Transverse colon (tissue), 4 donors: ENCODE data around the gene MEST. TPM values are rescaled to one million over a fixed set of nuclear protein-coding genes. Genes with fewer than 3 reads are reported as not detected.
"Not testable (repeated sequence)": the region's sequence is repeated elsewhere in the genome, so short reads cannot be mapped to it uniquely, and the experiment has no call there.

ENCODE experiments used
- DNase-seq: peaks from one replicate; pipeline ENCODE4 v3.0.0-alpha.2; 2019
- H3K27ac ChIP-seq, 4 donors: fragments of 200-600 bp; sonication (generic); 2 replicates each; pipeline ENCODE4 v1.5.1; 2016 to 2018; ENCODE audit warnings: inconsistent platforms in 4 of 4
- H3K27me3 ChIP-seq: fragments of 200-600 bp; sonication (generic); 2 replicates; pipeline ENCODE4 v1.5.1; 2017; ENCODE audit warnings: inconsistent platforms
- H3K36me3 ChIP-seq, 4 donors: fragments of 200-600 bp; sonication (generic); 2 replicates each; pipeline ENCODE4 v1.5.1; 2017 to 2019; ENCODE audit warnings: inconsistent platforms in 4 of 4
- H3K4me1 ChIP-seq, 4 donors: fragments of 200-600 bp; sonication (generic); 2 replicates each; pipeline ENCODE4 v1.5.1; 2017 to 2020; ENCODE audit warnings: inconsistent platforms in 4 of 4
- H3K4me3 ChIP-seq, 4 donors: fragments of 200-600 bp; sonication (generic); 1 replicate in 1 of 4; 2 replicates in 3 of 4; pipeline versions ENCODE4 v1.5.1 to v1.6.1; 2017 to 2019; ENCODE audit warnings: inconsistent platforms in 4 of 4
- H3K9me3 ChIP-seq, 2 donors: fragments of 200-600 bp; sonication (generic); 2 replicates each; pipeline ENCODE4 v1.5.1; 2017 to 2019; ENCODE audit warnings: inconsistent platforms in 2 of 2
- CTCF ChIP-seq, 5 experiments: fragments of 200-600 bp in 3 of 5; fragments of 450-650 bp in 2 of 5; sonication (generic) in 3 of 5; IDR thresholded peaks; 1 replicate in 2 of 5; 2 replicates in 3 of 5; pipeline ENCODE4 v1.5.1; 2016 to 2017; ENCODE audit warnings: antibody characterized with exemption in 5 of 5, inconsistent platforms in 3 of 5, mild to moderate bottlenecking in 2 of 5, moderate library complexity in 1 of 5
- EP300 ChIP-seq: sonication (generic); formaldehyde crosslinking; IDR thresholded peaks from one replicate; pipeline ENCODE4 v1.6.1; 2017; ENCODE audit warnings: antibody characterized with exemption, low read depth
- POLR2A ChIP-seq: fragments of 450-650 bp; IDR thresholded peaks from one replicate; pipeline ENCODE4 v1.6.1; 2016; ENCODE audit warnings: antibody characterized with exemption, mild to moderate bottlenecking, moderate library complexity
- POLR2AphosphoS5 ChIP-seq, 3 donors: sonication (generic); formaldehyde crosslinking; IDR thresholded peaks; one replicate each; pipeline ENCODE4 v1.6.1; 2016; ENCODE audit warnings: antibody characterized with exemption in 3 of 3
- WGBS, 2 donors: methylation state at CpG; one replicate each; pipeline ENCODE4 v1.1.5; 2018; ENCODE audit warnings: low coverage in 1 of 2; 5-methylcytosine and 5-hydroxymethylcytosine counted together
- in situ Hi-C, 4 donors: fragments of 200-750 bp; cut with MboI; loops; one replicate each; pipeline versions ENCODE4 v1.15.0 to v1.15.1; 2017; ENCODE audit warnings: low sequenced_read_pairs in 3 of 4, low pct_ligation_motif_present in 1 of 4, low pct_unique_long_range_greater_than_20kb in 1 of 4
- intact Hi-C: fragments of 100-400 bp; cut with DNase I; formaldehyde crosslinking; loops from one replicate; pipeline ENCODE4 v1.15.1; 2023; ENCODE audit warnings: low total_unique reads
- total RNA-seq, 4 donors: library from RNA; depleted of rRNA; stranded (reverse); fragments of >200 nt; gene quantifications; one replicate each; pipeline ENCODE4 v1.1.0, GENCODE V29; 2016

Gene MEST
- total RNA-seq, 4 donors from 2014 or later: 4.0 to 49.0 (median 34.6) TPM

DNA sequence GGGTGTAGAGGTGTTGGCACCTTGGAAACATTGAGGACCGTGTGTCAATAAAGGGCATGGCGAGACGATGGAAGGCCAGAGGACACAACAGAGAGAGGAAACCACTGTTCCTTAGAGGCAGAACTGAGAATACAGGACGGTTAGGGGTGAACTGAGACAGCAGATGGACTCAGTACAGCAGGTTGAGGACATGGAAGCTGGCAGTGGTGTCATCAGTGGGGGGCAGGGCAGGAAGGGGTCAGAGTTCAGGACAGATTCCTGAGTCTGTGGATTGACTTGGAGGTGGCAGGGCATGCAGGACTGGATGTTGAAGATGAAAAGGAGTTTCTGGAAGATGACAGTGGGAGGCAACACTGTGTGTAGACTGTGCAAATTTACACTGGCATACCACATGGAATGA lies 50.4 kb downstream of the MEST start:
- H3K36me3 ChIP-seq, intact Hi-C loops, H3K9me3 ChIP-seq, H3K27me3 ChIP-seq, H3K27ac ChIP-seq, H3K4me3 ChIP-seq, in situ Hi-C loops, H3K4me1 ChIP-seq, DNase-seq: not testable (repeated sequence)
- 40 to 78% methylated on average over 1 to 4 of the region's 4 CpGs for WGBS, 2 donors

DNA sequence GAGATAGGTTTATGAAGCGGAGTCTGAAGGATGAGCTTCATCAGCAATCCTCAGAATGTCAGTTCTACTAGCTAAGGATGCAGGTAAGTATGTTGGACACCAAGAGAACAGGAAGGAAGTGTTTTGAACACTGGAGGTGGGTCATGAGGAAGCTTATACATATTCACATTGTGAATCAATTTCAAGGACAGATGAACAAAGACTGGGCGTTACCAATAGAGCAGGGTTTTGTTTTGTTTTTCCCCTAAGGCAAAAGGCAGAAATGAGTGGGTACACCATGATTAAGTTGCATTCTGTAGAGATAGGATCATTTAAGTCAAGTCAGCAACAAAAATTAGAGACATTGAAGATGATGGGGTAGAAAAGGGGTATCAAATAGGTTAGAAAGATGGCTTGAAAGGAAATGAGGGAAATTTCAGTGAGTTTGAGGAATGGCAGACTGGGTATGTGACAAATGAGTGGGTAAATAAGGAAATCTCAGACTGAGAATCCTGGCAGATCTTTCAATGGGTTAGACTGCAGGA lies 51.7 kb downstream of the MEST start:
- H3K27ac ChIP-seq: no peak overlapping the region
- no peak for DNase-seq
- H3K36me3 ChIP-seq: peaks cover 0 to 9% (median 1%) of the 10 kb centered on the region in 4 donors
- in situ Hi-C loops: no loop called here
- no peaks in the 10 kb centered on the region for H3K27me3 ChIP-seq
- no peak for TF ChIP-seq POLR2A
- TF ChIP-seq CTCF (IDR thresholded peaks at IDR 0.05): no peak
- TF ChIP-seq EP300: no peak
- no peak for TF ChIP-seq POLR2AphosphoS5 (IDR thresholded peaks at IDR 0.05)
- 91 to 95% methylated on average over 2 of the region's 2 CpGs for WGBS, 2 donors
- H3K4me3 ChIP-seq: no peak overlapping the region
- no peaks in the 10 kb centered on the region for H3K4me1 ChIP-seq
- H3K9me3 ChIP-seq: no peaks in the 10 kb centered on the region
- intact Hi-C loops: no loop called here

DNA sequence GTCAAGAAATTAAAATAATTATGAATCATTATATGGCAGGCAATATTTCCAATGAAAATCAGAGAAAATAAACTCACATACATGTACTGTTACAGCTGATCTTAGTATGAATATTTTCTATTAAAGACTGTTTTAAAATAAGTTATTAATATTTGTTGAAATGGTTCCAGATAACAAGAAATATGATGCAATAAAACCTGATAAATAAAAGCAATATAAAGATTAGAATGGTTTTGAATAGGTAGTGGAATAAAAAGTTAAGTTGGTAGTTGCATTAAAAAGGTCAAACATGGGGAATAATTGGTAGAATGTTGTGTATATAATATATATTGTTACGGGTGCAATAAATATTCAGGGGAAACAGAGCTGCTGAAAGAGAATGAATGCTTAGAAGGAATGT lies 52.5 kb downstream of the MEST start:
- WGBS, 2 donors: 91 to 100% methylated on average over 1 of the region's 1 CpG
- intact Hi-C loops: no loop called here
- H3K27ac ChIP-seq: no peak overlapping the region

DNA sequence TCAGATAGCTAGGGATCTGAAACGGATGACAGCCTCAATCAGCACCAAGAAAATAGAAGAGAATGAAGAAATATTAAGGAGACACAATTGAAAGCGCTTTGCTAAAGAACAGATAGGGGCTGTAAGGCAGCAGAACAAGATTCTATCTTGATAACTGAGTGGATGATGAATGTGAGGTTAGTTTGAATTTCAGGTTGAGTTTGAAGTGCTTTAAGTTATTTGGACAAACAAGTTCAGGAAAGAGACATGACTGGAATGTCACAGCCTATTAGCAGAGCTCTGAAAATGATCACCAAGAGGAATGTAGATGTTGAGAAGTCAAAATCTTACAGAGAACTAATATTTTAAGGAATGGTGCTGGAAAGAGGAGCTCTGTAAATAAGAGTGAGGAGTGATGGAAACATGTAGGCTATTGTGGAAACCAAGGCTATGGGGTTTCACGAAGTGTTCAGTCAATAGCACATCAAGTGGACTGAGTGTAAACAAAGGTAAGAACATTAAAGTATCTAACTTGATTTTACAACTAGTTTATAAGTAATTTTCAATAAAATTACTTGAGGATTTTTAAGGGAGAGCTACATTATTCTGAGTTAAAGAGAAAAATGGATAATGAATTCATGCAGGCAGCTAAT lies 61.6 kb downstream of the MEST start:
- no peaks in the 10 kb centered on the region for H3K4me1 ChIP-seq
- H3K27ac ChIP-seq: no peak overlapping the region
- H3K27me3 ChIP-seq: no peaks in the 10 kb centered on the region
- no peak for TF ChIP-seq CTCF (IDR thresholded peaks at IDR 0.05)
- no peak for TF ChIP-seq POLR2A
- TF ChIP-seq POLR2AphosphoS5 (IDR thresholded peaks at IDR 0.05): no peak
- TF ChIP-seq EP300: no peak
- in situ Hi-C loops (loop anchor here in 1 of 4 donors (25.0 kb wide), 1 partner anchor 109 kb away; the partner anchor contains the start of gene COPG2), intact Hi-C loops (no loop called here)
- H3K36me3 ChIP-seq: no peaks in the 10 kb centered on the region
- no peak for DNase-seq
- whole genome bisulfite sequencing, 2 donors: 92 to 97% methylated on average over 3 of the region's 3 CpGs
- H3K9me3 ChIP-seq: no peaks in the 10 kb centered on the region
- no peak overlapping the region for H3K4me3 ChIP-seq

More for the DNA sequence above, 52.5 kb downstream of the MEST start:
- no peaks in the 10 kb centered on the region for H3K9me3 ChIP-seq
- in situ Hi-C loops: no loop called here
- H3K4me3 ChIP-seq: no peak overlapping the region
- no peak for TF ChIP-seq EP300
- no peak for TF ChIP-seq POLR2A
- no peak for TF ChIP-seq CTCF (IDR thresholded peaks at IDR 0.05)
- no peak for TF ChIP-seq POLR2AphosphoS5 (IDR thresholded peaks at IDR 0.05)
- H3K36me3 ChIP-seq: peaks cover 0 to 9% (median 1%) of the 10 kb centered on the region in 4 donors
- no peaks in the 10 kb centered on the region for H3K27me3 ChIP-seq
- DNase-seq: no peak
- H3K4me1 ChIP-seq: no peaks in the 10 kb centered on the region

GRCh38 chr7:130554481-130554880 lies 62.6 kb downstream of the MEST start:
- no peaks in the 10 kb centered on the region for H3K27me3 ChIP-seq
- 83 to 87% methylated on average over 2 to 3 of the region's 3 CpGs for WGBS, 2 donors
- no peaks in the 10 kb centered on the region for H3K36me3 ChIP-seq
- TF ChIP-seq EP300 (no peak), CTCF (IDR thresholded peaks at IDR 0.05) (no peak), POLR2AphosphoS5 (IDR thresholded peaks at IDR 0.05) (no peak), POLR2A (no peak)
- DNase-seq: no peak
- no peak overlapping the region for H3K27ac ChIP-seq
- in situ Hi-C loops (loop anchor here in 1 of 4 donors (25.0 kb wide), 1 partner anchor 108 kb away; the partner anchor contains the start of gene COPG2), intact Hi-C loops (no loop called here)
- no peak overlapping the region for H3K4me3 ChIP-seq
- no peaks in the 10 kb centered on the region for H3K9me3 ChIP-seq
- H3K4me1 ChIP-seq: no peaks in the 10 kb centered on the region
